K562 (cell line): ENCODE results near the gene TSPAN14.

Experiments
- CBFB ChIP-seq: sonication (generic); formaldehyde crosslinking; IDR thresholded peaks from 2 replicates; pipeline ENCODE4 v1.4.0; 2020; ENCODE audit warnings: mild to moderate bottlenecking, missing genetic modification reagents
- EP300 ChIP-seq: IDR thresholded peaks from 2 replicates; pipeline ENCODE4 v1.6.1; 2012; ENCODE audit warnings: low read length, improper control_type of control experiment
- GABPB1 ChIP-seq: sonication (generic); formaldehyde crosslinking; IDR thresholded peaks from 2 replicates; pipeline ENCODE4 v1.8.0; 2022; ENCODE audit warnings: mild to moderate bottlenecking, missing genetic modification reagents
- GTF2F1 ChIP-seq: IDR thresholded peaks from 2 replicates; pipeline ENCODE4 v1.6.1; 2011; ENCODE audit warnings: low read depth, low read length, improper control_type of control experiment
- HDAC1 ChIP-seq, 2 experiments: fragments of 450-650 bp; IDR thresholded peaks; 2 replicates each; pipeline ENCODE4 v1.6.1; 2016 to 2017; ENCODE audit warnings: inconsistent platforms in 1 of 2, mild to moderate bottlenecking in 1 of 2, moderate library complexity in 1 of 2
- LEF1 ChIP-seq: fragments of 450-650 bp; IDR thresholded peaks from 2 replicates; pipeline ENCODE4 v1.6.1; 2016; ENCODE audit warnings: mild to moderate bottlenecking
- POLR2AphosphoS5 ChIP-seq: IDR thresholded peaks from 2 replicates; pipeline ENCODE4 v1.6.1; 2011; ENCODE audit warnings: mild to moderate bottlenecking, low read depth, low read length, moderate library complexity; ENCODE audit not compliant: control insufficient read depth, insufficient read depth
- SMC3 ChIP-seq: conservative IDR thresholded peaks from 2 replicates; pipeline ENCODE4 v1.6.1; 2011; ENCODE audit warnings: low read depth, low read length, improper control_type of control experiment; ENCODE audit not compliant: insufficient read depth
- TARDBP ChIP-seq: fragments of 450-650 bp; IDR thresholded peaks from 2 replicates; pipeline ENCODE4 v1.6.1; 2016
- ZNF133 ChIP-seq: fragments of 250-450 bp; sonication (Bioruptor Pico); IDR thresholded peaks from 2 replicates; pipeline ENCODE4 v1.4.0; 2020; ENCODE audit warnings: mild to moderate bottlenecking
- ZNF23 ChIP-seq: fragments of 250-450 bp; sonication (Bioruptor Pico); IDR thresholded peaks from 2 replicates; pipeline ENCODE4 v1.4.0; 2020; ENCODE audit warnings: mild to moderate bottlenecking
- ZNF584 ChIP-seq: fragments of 200-800 bp; sonication (Bioruptor generic); IDR thresholded peaks from 2 replicates; pipeline ENCODE4 v1.6.1; 2016; ENCODE audit warnings: low read depth, mild to moderate bottlenecking, missing genetic modification characterization, missing compliant biosample characterization
- TF ChIP-seq, protein P1 (sequence below): conservative IDR thresholded peaks from 2 replicates; pipeline ENCODE4 v1.6.1; 2011; ENCODE audit warnings: low read depth, mild to moderate bottlenecking, low read length; ENCODE audit not compliant: control insufficient read depth
- TF ChIP-seq, protein P2 (sequence below), 2 experiments: fragments of 450-650 bp; IDR thresholded peaks; 2 replicates each; pipeline ENCODE4 v1.6.1; 2016

DNA sequence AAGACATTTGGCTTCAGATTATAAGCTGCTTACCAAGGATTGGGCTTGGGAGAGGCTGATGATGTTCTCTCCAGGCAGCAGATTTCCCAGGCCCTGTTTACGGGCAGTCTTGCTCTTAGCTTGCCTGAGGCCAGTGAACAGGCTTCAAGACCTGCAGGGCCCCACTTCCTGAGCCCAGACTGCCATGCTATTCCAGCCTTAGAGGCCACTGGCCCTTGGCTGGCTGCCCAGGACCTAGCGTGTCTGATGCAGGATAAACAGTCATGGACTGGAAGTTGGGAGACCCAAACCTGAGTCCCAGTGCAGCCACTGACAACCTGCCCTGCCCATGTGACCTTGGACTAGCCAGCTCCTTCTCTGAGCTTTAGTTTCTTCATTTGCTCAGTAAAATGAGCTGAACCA lies 42.8 kb upstream of the TSPAN14 start:
- no peak for TF ChIP-seq HDAC1 (IDR thresholded peaks at IDR 0.05)
- TF ChIP-seq GTF2F1: no peak
- TF ChIP-seq ZNF23 (CRISPR knock-in tag): no peak
- no peak for TF ChIP-seq POLR2AphosphoS5
- TF ChIP-seq, protein P1, sequence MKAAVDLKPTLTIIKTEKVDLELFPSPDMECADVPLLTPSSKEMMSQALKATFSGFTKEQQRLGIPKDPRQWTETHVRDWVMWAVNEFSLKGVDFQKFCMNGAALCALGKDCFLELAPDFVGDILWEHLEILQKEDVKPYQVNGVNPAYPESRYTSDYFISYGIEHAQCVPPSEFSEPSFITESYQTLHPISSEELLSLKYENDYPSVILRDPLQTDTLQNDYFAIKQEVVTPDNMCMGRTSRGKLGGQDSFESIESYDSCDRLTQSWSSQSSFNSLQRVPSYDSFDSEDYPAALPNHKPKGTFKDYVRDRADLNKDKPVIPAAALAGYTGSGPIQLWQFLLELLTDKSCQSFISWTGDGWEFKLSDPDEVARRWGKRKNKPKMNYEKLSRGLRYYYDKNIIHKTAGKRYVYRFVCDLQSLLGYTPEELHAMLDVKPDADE: no peak
- TF ChIP-seq, protein P2, sequence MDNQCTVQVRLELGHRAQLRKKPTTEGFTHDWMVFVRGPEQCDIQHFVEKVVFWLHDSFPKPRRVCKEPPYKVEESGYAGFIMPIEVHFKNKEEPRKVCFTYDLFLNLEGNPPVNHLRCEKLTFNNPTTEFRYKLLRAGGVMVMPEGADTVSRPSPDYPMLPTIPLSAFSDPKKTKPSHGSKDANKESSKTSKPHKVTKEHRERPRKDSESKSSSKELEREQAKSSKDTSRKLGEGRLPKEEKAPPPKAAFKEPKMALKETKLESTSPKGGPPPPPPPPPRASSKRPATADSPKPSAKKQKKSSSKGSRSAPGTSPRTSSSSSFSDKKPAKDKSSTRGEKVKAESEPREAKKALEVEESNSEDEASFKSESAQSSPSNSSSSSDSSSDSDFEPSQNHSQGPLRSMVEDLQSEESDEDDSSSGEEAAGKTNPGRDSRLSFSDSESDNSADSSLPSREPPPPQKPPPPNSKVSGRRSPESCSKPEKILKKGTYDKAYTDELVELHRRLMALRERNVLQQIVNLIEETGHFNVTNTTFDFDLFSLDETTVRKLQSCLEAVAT (IDR thresholded peaks at IDR 0.05): no peak
- no peak for TF ChIP-seq SMC3
- no peak for TF ChIP-seq TARDBP
- no peak for TF ChIP-seq GABPB1 (CRISPR knock-in tag)
- no peak for TF ChIP-seq CBFB
- TF ChIP-seq LEF1: no peak
- no peak for TF ChIP-seq ZNF584 (CRISPR knock-in tag)
- TF ChIP-seq ZNF133: no peak
- no peak for TF ChIP-seq EP300
